Panc1 (cell line): Measurements from ENCODE around the gene PHF13. TPM values are rescaled to one million over a fixed set of nuclear protein-coding genes. Genes with fewer than 3 reads are reported as not detected.

Source experiments
- ATAC-seq: fragments of 200-7000 bp; cut with Tn5 transposase; 2 replicates; pipeline ENCODE4 v1.9.1; 2020; ENCODE audit warnings: mild to moderate bottlenecking, moderate library complexity
- BruUV-seq: library from RNA; stranded (reverse); fragments of 400-500 nt; replicated peaks from 2 replicates; lab custom pipeline; 2021; lab: Mats Ljungman, UMichigan
- CTCF ChIA-PET: fragments of 300-600 bp; sonication (Branson Sonifier 250); formaldehyde crosslinking; loops from one replicate; lab custom pipeline; 2022; ENCODE audit warnings: antibody characterized with exemption; lab: Charles Lee
- POLR2A ChIA-PET: fragments of 300-600 bp; sonication (Branson Sonifier 250); formaldehyde crosslinking; loops from one replicate; lab custom pipeline; 2022; ENCODE audit warnings: antibody characterized with exemption; lab: Charles Lee
- DNase-seq: peaks from one replicate; pipeline ENCODE4 v3.0.0-alpha.2; 2010; ENCODE audit warnings: low read depth, low spot score
- H3K27ac ChIP-seq: 2 replicates; pipeline ENCODE4 v1.5.1; 2011; ENCODE audit warnings: mild to moderate bottlenecking, low read length, inconsistent platforms
- H3K27me3 ChIP-seq: fragments of 200-500 bp; sonication (Bioruptor generic); 2 replicates; pipeline ENCODE4 v1.6.0; 2014; ENCODE audit warnings: low read length, inconsistent platforms; ENCODE audit not compliant: control insufficient read depth, insufficient read depth
- H3K36me3 ChIP-seq: fragments of 200-500 bp; sonication (Bioruptor generic); 2 replicates; pipeline ENCODE4 v1.5.1; 2014; ENCODE audit warnings: inconsistent platforms, mild to moderate bottlenecking, low read length, moderate library complexity; ENCODE audit not compliant: control insufficient read depth, insufficient read depth
- H3K4me1 ChIP-seq: 2 replicates; pipeline ENCODE4 v1.5.1; 2011; ENCODE audit warnings: inconsistent platforms, mild to moderate bottlenecking, low read length, moderate library complexity; ENCODE audit not compliant: control insufficient read depth, insufficient read depth
- H3K4me3 ChIP-seq, 2 experiments: 2 replicates each; pipeline ENCODE4 v1.5.1; 2011 to 2012; ENCODE audit warnings: low read depth in 2 of 2, low read length in 2 of 2, mild to moderate bottlenecking in 2 of 2, inconsistent platforms in 1 of 2, moderate library complexity in 1 of 2
- H3K9me3 ChIP-seq: fragments of 200-500 bp; sonication (Bioruptor generic); 2 replicates; pipeline ENCODE4 v1.5.1; 2014; ENCODE audit warnings: low read depth, mild to moderate bottlenecking, inconsistent platforms, low read length, moderate library complexity; ENCODE audit not compliant: control insufficient read depth, insufficient read depth
- CTCF ChIP-seq: fragments of 450-650 bp; IDR thresholded peaks from 2 replicates; pipeline ENCODE4 v1.5.1; 2017; ENCODE audit warnings: mild to moderate bottlenecking
- POLR2AphosphoS5 ChIP-seq: IDR thresholded peaks from 2 replicates; pipeline ENCODE4 v1.6.1; 2012; ENCODE audit warnings: mild to moderate bottlenecking, low read depth, low read length, moderate library complexity
- REST ChIP-seq, 2 experiments: IDR thresholded peaks; 2 replicates each; pipeline ENCODE4 v1.6.1; 2011 to 2012; ENCODE audit warnings: low read depth in 2 of 2, control low read depth in 1 of 2, low read length in 1 of 2, mild to moderate bottlenecking in 1 of 2, moderate library complexity in 1 of 2; ENCODE audit not compliant: insufficient read depth in 1 of 2
- SIN3A ChIP-seq: IDR thresholded peaks from 2 replicates; pipeline ENCODE4 v1.6.1; 2012; ENCODE audit warnings: low read depth, mild to moderate bottlenecking, low read length, moderate library complexity, borderline replicate concordance; ENCODE audit not compliant: insufficient read depth
- TCF7L2 ChIP-seq: IDR thresholded peaks from 2 replicates; pipeline ENCODE4 v1.6.1; 2011; ENCODE audit warnings: mild to moderate bottlenecking, low read depth, low read length, inconsistent platforms
- in situ Hi-C: cut with HindIII; loops from 2 replicates; pipeline ENCODE4 v1.10.0; 2016; ENCODE audit warnings: low sequenced_read_pairs, low pct_unique_long_range_greater_than_20kb
- intact Hi-C: fragments of 100-400 bp; cut with micrococcal nuclease; formaldehyde crosslinking; loops from one replicate; pipeline ENCODE4 v1.10.0; 2022; ENCODE audit not compliant: unreplicated experiment
- total RNA-seq: library from RNA; stranded (reverse); gene quantifications from one replicate; pipeline ENCODE4 v1.2.1, GENCODE V29; 2021; ENCODE audit not compliant: unreplicated experiment

PHF13 gene
- total RNA-seq, 1 experiment from 2014 or later, result 41.8 TPM

- intact Hi-C loops, result no loop called here
- Histone ChIP-seq H3K36me3 (peaks cover 2% of the 10 kb centered on the region; the same call in 1 of the 2 replicates), H3K27me3 (no peaks in the 10 kb centered on the region), H3K4me3 (no peak overlapping the region), H3K27ac (no peak overlapping the region), H3K4me1 (no peaks in the 10 kb centered on the region), H3K9me3 (no peaks in the 10 kb centered on the region)
- in situ Hi-C loops, result no loop called here
- no TSS peak for BruUV-seq
- ATAC-seq (no peak), DNase-seq (no peak)
- ChIA-PET CTCF (no interaction called here), POLR2A (no interaction called here)
- TF ChIP-seq REST (IDR thresholded peaks at IDR 0.05; ENCODE audit: insufficient read depth in 1 of 2, low read depth in 2 of 2, low read length in 1 of 2) (no peak), SIN3A (no peak), TCF7L2 (no peak), POLR2AphosphoS5 (no peak), CTCF (no peak)
Measured at GRCh38 chr1:6666696-6667095, 53.2 kb downstream of the PHF13 start.

GRCh38 chr1:6667139-6667538 is 53.6 kb downstream of the PHF13 start:
- no peak overlapping the region for H3K27ac ChIP-seq
- DNase-seq, result no peak
- intact Hi-C loops, result no loop called here
- in situ Hi-C loops, result no loop called here
- H3K27me3 ChIP-seq, result no peaks in the 10 kb centered on the region
- TF ChIP-seq CTCF (no peak), TCF7L2 (no peak), POLR2AphosphoS5 (no peak), REST (IDR thresholded peaks at IDR 0.05; ENCODE audit: insufficient read depth in 1 of 2, low read depth in 2 of 2, low read length in 1 of 2) (no peak), SIN3A (no peak)
- peaks cover 2% of the 10 kb centered on the region; the same call in 1 of the 2 replicates for H3K36me3 ChIP-seq
- CTCF ChIA-PET, result no interaction called here
- H3K9me3 ChIP-seq, result no peaks in the 10 kb centered on the region
- H3K4me3 ChIP-seq, result no peak overlapping the region
- H3K4me1 ChIP-seq, result no peaks in the 10 kb centered on the region
- no TSS peak for BruUV-seq
- no peak for ATAC-seq
- POLR2A ChIA-PET, result no interaction called here
